GM12801 (cell line): Measurements from ENCODE around the gene EIF4E.

ENCODE experiments used
- TF ChIP-seq, protein P1 (sequence below): IDR thresholded peaks from one replicate; pipeline ENCODE4 v1.5.1; 2011; ENCODE audit warnings: control low read depth; ENCODE audit not compliant: insufficient read length; ENCODE audit errors: extremely low read depth

The EIF4E gene

DNA sequence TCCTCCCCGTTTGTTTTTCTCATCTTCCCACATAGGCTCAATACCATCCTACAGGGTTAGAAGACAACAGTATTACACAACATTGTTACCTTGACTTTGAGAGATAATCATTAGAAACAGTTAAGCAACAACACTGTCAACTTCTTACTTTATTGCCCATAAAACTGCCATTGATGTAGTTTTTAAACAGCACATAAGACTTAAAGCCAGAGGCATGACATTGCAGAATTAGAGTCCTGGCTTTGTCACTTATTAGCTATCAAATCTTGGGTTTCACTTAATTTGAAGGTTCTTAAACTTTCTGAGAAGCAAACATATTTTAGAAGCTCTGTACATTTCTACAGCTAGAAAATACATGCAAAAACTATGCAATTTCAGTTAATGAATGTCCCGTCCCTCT lies 41.8 kb downstream of the EIF4E start:
- TF ChIP-seq, protein P1, sequence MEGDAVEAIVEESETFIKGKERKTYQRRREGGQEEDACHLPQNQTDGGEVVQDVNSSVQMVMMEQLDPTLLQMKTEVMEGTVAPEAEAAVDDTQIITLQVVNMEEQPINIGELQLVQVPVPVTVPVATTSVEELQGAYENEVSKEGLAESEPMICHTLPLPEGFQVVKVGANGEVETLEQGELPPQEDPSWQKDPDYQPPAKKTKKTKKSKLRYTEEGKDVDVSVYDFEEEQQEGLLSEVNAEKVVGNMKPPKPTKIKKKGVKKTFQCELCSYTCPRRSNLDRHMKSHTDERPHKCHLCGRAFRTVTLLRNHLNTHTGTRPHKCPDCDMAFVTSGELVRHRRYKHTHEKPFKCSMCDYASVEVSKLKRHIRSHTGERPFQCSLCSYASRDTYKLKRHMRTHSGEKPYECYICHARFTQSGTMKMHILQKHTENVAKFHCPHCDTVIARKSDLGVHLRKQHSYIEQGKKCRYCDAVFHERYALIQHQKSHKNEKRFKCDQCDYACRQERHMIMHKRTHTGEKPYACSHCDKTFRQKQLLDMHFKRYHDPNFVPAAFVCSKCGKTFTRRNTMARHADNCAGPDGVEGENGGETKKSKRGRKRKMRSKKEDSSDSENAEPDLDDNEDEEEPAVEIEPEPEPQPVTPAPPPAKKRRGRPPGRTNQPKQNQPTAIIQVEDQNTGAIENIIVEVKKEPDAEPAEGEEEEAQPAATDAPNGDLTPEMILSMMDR = no peak

DNA sequence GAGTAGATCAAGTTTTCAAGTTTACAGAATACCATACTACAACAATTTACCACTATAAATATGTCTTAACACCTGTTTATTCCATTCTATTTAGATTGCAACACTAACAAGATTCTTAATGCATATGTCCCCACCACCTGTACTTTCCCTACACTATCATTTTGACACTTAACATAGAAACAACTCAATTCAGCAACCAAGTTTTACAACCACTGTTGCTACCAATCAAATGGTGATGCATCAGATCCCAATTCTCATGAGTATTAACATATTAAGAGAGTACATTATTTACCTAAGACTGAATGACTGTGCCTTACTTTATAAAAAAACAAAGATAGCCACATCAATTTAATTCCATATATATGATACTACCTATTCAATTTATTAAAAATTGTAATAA lies 49.4 kb downstream of the EIF4E start:
- TF ChIP-seq, protein P1 = no peak

DNA sequence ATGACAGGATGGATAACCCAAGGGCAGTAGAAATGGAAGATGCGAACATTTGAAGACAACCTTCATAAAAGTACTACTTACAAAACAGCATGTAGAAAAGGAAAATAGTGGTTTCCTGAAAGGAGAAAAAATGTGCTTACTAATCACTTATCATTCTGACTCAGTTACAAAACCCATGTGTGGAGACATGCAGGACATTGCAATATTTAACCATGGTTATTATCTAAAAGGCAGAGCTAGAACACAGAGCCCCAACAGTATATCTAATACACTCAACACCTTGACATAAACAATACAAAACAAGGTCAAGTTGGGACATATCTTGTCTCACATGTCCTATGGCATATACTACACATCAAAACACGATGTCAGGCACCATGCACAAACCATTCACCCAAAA lies 55.9 kb downstream of the EIF4E start:
- TF ChIP-seq, protein P1 = no peak

DNA sequence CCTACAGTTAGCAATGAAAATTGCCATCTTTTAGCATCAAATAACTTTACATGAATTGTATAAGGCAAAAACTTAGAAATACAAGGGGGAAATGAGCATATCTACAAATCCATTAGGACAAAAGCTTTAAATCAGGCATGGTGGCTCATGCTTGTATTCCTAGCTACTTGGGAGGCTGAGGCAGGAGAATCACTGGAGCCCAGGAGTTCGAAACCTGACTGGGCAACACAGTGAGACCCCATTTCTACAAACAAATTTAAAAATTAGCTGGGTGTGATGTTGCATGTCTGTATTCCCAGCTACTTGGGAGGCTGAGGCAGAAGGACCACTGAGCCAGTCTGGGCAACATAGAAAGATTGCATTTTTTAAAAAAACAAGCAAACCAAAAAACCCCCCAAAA lies 61.3 kb downstream of the EIF4E start:
- TF ChIP-seq, protein P1 = no peak

DNA sequence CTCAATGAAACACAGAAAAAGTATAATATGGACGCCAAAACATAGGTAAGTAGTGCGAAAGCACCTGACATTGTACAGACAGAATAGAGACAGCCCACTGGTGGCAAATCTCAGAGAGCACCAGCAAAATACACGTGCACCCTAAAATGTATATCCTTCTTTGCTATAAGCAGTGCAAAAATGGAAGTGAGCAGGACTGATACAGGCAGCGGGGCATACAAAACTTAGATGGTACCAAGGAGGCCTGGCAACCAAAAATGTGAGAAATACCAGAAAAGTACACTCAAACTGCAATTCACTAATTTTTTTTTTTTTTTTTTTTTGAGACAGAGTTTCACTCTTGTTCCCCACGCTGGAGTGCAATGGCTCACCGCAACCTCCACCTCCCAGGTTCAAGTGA lies 63.9 kb downstream of the EIF4E start:
- TF ChIP-seq, protein P1 = no peak

DNA sequence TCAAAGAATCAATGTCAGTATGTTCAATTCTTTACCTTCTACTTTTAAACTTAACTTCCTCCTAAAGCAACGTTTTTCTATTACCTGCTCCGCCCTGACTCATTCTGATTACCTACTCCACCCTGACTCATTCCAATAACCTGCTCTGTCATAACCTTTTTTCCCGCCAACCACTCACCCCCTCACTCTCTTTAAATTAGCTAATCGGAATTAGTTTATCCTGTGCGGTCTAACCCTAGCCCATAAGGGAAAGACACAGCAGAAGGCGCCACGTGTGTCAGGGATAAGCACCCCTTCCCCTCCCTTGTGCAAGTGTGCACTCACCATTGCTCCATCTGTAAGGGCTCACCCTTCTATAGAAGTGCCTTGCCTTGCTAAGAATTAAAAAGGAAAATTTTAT lies 64.4 kb downstream of the EIF4E start:
- TF ChIP-seq, protein P1 = no peak

DNA sequence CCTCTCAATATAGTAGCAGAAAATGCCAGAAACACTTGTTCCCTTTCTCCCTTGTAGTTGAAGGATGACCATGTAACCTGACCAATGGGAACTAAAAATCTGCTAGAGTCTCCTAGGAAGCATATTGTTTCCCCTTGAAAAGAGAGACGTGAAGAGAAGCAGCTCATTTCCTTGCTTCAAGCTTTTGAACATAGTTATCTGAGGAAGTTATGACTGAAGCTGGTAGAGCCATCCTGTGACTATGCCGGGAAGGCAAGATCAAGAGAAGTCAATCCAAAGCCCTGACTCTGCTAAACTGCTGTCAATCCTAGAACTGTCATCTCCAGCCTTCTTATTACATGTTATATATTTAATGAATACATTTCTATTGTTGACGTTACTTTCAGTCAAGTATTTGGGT lies 66.6 kb downstream of the EIF4E start:
- TF ChIP-seq, protein P1 = no peak

DNA sequence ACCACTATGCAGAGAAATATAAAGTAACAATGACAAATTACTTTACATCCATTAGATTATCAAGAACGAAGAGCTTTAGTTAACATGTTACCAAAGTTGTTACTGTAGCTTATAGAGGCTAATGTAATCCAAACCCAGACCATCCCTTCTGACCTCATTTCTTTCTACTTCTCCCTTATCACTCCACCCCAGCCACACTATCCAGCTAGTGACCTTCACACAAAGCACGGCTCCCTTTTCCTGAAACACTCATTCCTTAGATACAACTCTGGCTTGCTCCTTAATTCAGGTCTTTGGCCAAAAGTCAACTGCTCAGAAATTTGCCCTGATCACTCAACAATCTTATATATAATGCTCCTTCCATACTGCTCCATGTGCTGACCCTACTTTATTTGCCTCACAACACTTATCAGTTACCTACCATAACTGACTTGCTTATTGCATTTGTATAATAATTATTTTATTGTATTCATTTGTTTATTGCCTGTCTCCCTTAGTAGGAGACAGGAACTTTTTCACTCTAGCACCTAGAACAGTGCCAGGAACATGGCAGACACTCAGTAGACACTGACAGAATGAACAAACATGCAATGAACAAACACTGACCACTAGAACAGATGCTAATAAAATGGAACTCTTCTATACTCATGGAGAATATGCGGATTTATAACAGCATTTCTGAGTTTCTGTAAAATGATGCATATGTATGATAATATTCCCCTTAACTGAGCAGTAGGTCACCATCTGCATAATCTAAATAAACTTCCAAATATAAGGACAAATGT lies 67.6 kb downstream of the EIF4E start:
- TF ChIP-seq, protein P1 = no peak
